IMR-90 (cell line): ENCODE measurements around the gene POLR3E. TPM values are rescaled to one million over a fixed set of nuclear protein-coding genes. Genes with fewer than 3 reads are reported as not detected.

Experiments used
- ATAC-seq: fragments of 200-7000 bp; cut with Tn5 transposase; 2 replicates; pipeline ENCODE4 v1.9.1; 2020; ENCODE audit warnings: low read depth, mild to moderate bottlenecking, moderate library complexity
- BruUV-seq: library from RNA; stranded (reverse); fragments of 400-500 nt; replicated peaks from 2 replicates; lab custom pipeline; 2021; lab: Mats Ljungman, UMichigan
- CTCF ChIA-PET: fragments of 300-600 bp; formaldehyde crosslinking; extraction: SDS; loops from one replicate; lab custom pipeline; 2021; ENCODE audit warnings: antibody characterized with exemption; lab: Yijun Ruan, JAX
- POLR2A ChIA-PET: fragments of 300-600 bp; sonication (Branson Sonifier 250); formaldehyde crosslinking; loops from one replicate; lab custom pipeline; 2022; ENCODE audit warnings: antibody characterized with exemption; ENCODE audit not compliant: unreplicated experiment; lab: Charles Lee
- DNase-seq: peaks from one replicate; pipeline ENCODE4 v3.0.0; 2013
- H2AFZ ChIP-seq: replicated peaks from 2 replicates; pipeline ENCODE3; 2013; ENCODE audit warnings: low read length, mild to moderate bottlenecking; ENCODE audit not compliant: poor library complexity
- H2AK5ac ChIP-seq: 2 replicates; pipeline ENCODE4 v1.6.1; 2013; ENCODE audit warnings: low read depth, low read length, inconsistent platforms
- H2AK9ac ChIP-seq: replicated peaks from 2 replicates; pipeline ENCODE3; 2013; ENCODE audit warnings: mild to moderate bottlenecking, low read depth, low read length, moderate library complexity; ENCODE audit not compliant: poor library complexity
- H2BK120ac ChIP-seq: 2 replicates; pipeline ENCODE4 v1.6.1; 2013; ENCODE audit warnings: low read depth, low read length, inconsistent platforms
- H2BK15ac ChIP-seq: 3 replicates; pipeline ENCODE4 v1.6.1; 2013; ENCODE audit warnings: low read depth, low read length, inconsistent platforms
- H2BK20ac ChIP-seq: 2 replicates; pipeline ENCODE4 v1.6.1; 2013; ENCODE audit warnings: low read depth, mild to moderate bottlenecking, inconsistent platforms, low read length, moderate library complexity
- H2BK5ac ChIP-seq: 2 replicates; pipeline ENCODE4 v1.6.1; 2013; ENCODE audit warnings: mild to moderate bottlenecking, low read depth, low read length, inconsistent platforms; ENCODE audit not compliant: poor library complexity, severe bottlenecking
- H3K14ac ChIP-seq: replicated peaks from 2 replicates; pipeline ENCODE4 v1.6.1; 2013; ENCODE audit warnings: low read depth, low read length, inconsistent platforms
- H3K18ac ChIP-seq: 2 replicates; pipeline ENCODE4 v1.6.1; 2013; ENCODE audit warnings: low read depth, low read length, control low read depth
- H3K23ac ChIP-seq: 2 replicates; pipeline ENCODE4 v1.6.1; 2013; ENCODE audit warnings: low read depth, low read length, inconsistent platforms
- H3K27ac ChIP-seq: 2 replicates; pipeline ENCODE4 v1.5.1; 2013; ENCODE audit warnings: mild to moderate bottlenecking, control low read depth, low read length; ENCODE audit not compliant: insufficient read depth
- H3K27me3 ChIP-seq: 2 replicates; pipeline ENCODE4 v1.6.1; 2013; ENCODE audit warnings: low read length; ENCODE audit not compliant: control insufficient read depth, insufficient read depth
- H3K36me3 ChIP-seq: 2 replicates; pipeline ENCODE4 v1.6.1; 2013; ENCODE audit warnings: low read length, mixed read lengths; ENCODE audit not compliant: control insufficient read depth, insufficient read depth
- H3K4ac ChIP-seq: 2 replicates; pipeline ENCODE4 v1.6.1; 2013; ENCODE audit warnings: low read depth, low read length, inconsistent platforms
- H3K4me1 ChIP-seq: 2 replicates; pipeline ENCODE4 v1.6.1; 2013; ENCODE audit warnings: low read length, mixed read lengths; ENCODE audit not compliant: control insufficient read depth, insufficient read depth
- H3K4me2 ChIP-seq: 2 replicates; pipeline ENCODE4 v1.6.1; 2013; ENCODE audit warnings: low read depth, mild to moderate bottlenecking, control low read depth, low read length, moderate library complexity
- H3K4me3 ChIP-seq: 2 replicates; pipeline ENCODE4 v1.5.1; 2013; ENCODE audit warnings: low read depth, mild to moderate bottlenecking, control low read depth, low read length, moderate library complexity; ENCODE audit not compliant: insufficient read depth
- H3K56ac ChIP-seq: 2 replicates; pipeline ENCODE4 v1.6.1; 2013; ENCODE audit warnings: low read length, inconsistent platforms; ENCODE audit not compliant: insufficient read depth; ENCODE audit errors: extremely low read depth
- H3K79me1 ChIP-seq, 2 experiments: 2 replicates each; pipeline ENCODE4 v1.6.1; 2013; ENCODE audit warnings: low read length in 2 of 2, inconsistent platforms in 1 of 2, low read depth in 1 of 2
- H3K9ac ChIP-seq: 2 replicates; pipeline ENCODE4 v1.6.1; 2013; ENCODE audit warnings: low read depth, low read length, control low read depth
- H3K9me1 ChIP-seq: 2 replicates; pipeline ENCODE4 v1.6.1; 2013; ENCODE audit warnings: low read length, inconsistent platforms; ENCODE audit not compliant: insufficient read depth
- H3K9me3 ChIP-seq: 2 replicates; pipeline ENCODE4 v1.6.1; 2013; ENCODE audit warnings: low read length; ENCODE audit not compliant: control insufficient read depth, insufficient read depth
- H4K20me1 ChIP-seq: 2 replicates; pipeline ENCODE4 v1.6.1; 2013; ENCODE audit warnings: low read length, inconsistent platforms; ENCODE audit not compliant: insufficient read depth
- H4K5ac ChIP-seq: 2 replicates; pipeline ENCODE4 v1.6.1; 2013; ENCODE audit warnings: mild to moderate bottlenecking, low read depth, low read length, control low read depth
- H4K8ac ChIP-seq, 2 experiments: 2 replicates each; pipeline ENCODE4 v1.6.1; 2013; ENCODE audit warnings: low read depth in 2 of 2, low read length in 2 of 2, control low read depth in 1 of 2, inconsistent platforms in 1 of 2
- H4K91ac ChIP-seq: 2 replicates; pipeline ENCODE4 v1.6.1; 2013; ENCODE audit warnings: low read depth, low read length, inconsistent platforms; ENCODE audit not compliant: insufficient read depth
- BHLHE40 ChIP-seq: fragments of 150-350 bp; IDR thresholded peaks from 2 replicates; pipeline ENCODE4 v1.6.1; 2016; ENCODE audit warnings: mild to moderate bottlenecking, low read depth, low read length
- CEBPB ChIP-seq: IDR thresholded peaks from 2 replicates; pipeline ENCODE4 v1.6.1; 2012; ENCODE audit warnings: low read depth, low read length, improper control_type of control experiment
- CHD1 ChIP-seq: IDR thresholded peaks from 2 replicates; pipeline ENCODE4 v1.6.1; 2012; ENCODE audit warnings: low read depth, low read length, improper control_type of control experiment
- CTCF ChIP-seq: conservative IDR thresholded peaks from 2 replicates; pipeline ENCODE4 v1.5.1; 2012; ENCODE audit warnings: mild to moderate bottlenecking, low read depth, low read length, improper control_type of control experiment
- ELK1 ChIP-seq: fragments of 150-350 bp; IDR thresholded peaks from 2 replicates; pipeline ENCODE4 v1.6.1; 2016; ENCODE audit warnings: low read depth, mild to moderate bottlenecking, low read length, moderate library complexity, borderline replicate concordance
- MAZ ChIP-seq: IDR thresholded peaks from 2 replicates; pipeline ENCODE4 v1.6.1; 2012; ENCODE audit warnings: low read depth, mild to moderate bottlenecking, low read length, improper control_type of control experiment, moderate library complexity, borderline replicate concordance
- MXI1 ChIP-seq: IDR thresholded peaks from 2 replicates; pipeline ENCODE4 v1.6.1; 2012; ENCODE audit warnings: low read depth, mild to moderate bottlenecking, low read length, moderate library complexity, borderline replicate concordance
- POLR2A ChIP-seq: IDR thresholded peaks from 2 replicates; pipeline ENCODE4 v1.6.1; 2012; ENCODE audit warnings: mild to moderate bottlenecking, low read depth, low read length
- RAD21 ChIP-seq: IDR thresholded peaks from 2 replicates; pipeline ENCODE4 v1.6.1; 2012; ENCODE audit warnings: low read length, improper control_type of control experiment
- RCOR1 ChIP-seq: IDR thresholded peaks from 2 replicates; pipeline ENCODE4 v1.6.1; 2012; ENCODE audit warnings: mild to moderate bottlenecking, low read length, improper control_type of control experiment; ENCODE audit not compliant: insufficient replicate concordance
- RFX5 ChIP-seq: IDR thresholded peaks from 2 replicates; pipeline ENCODE4 v1.8.0; 2012; ENCODE audit warnings: low read depth, mild to moderate bottlenecking, low read length, moderate library complexity
- WGBS, 2 experiments: methylation state at CpG; one replicate each; pipeline versions ENCODE4 v1.1.5 to v1.1.7; 2013; ENCODE audit warnings: missing lambda C conversion rate in 2 of 2; ENCODE audit not compliant: insufficient read length in 1 of 2; ENCODE audit errors: extremely low coverage in 2 of 2; 5-methylcytosine and 5-hydroxymethylcytosine counted together
- dilution Hi-C: fragments of 300-500 bp; cut with HindIII; formaldehyde crosslinking; loops from one replicate; pipeline ENCODE4 v1.14.3; 2018; ENCODE audit warnings: low sequenced_read_pairs; ENCODE audit not compliant: unreplicated experiment
- in situ Hi-C: fragments of 300-500 bp; cut with MboI; formaldehyde crosslinking; loops from 3 replicates; pipeline ENCODE4 v1.14.3; 2019; ENCODE audit warnings: low sequenced_read_pairs, inconsistent platforms, mixed read lengths
- intact Hi-C: fragments of 100-400 bp; cut with micrococcal nuclease; formaldehyde crosslinking; loops from 2 replicates; pipeline ENCODE4 v1.10.0; 2022
- polyA plus RNA-seq, 3 experiments: library from polyadenylated mRNA; depleted of rRNA; stranded (reverse); fragments of >200 nt; gene quantifications; 2 replicates each; pipeline ENCODE4 v1.2.3, GENCODE V29; 2012; ENCODE audit warnings: low replicate concordance in 1 of 3
- total RNA-seq: library from RNA; depleted of rRNA; stranded (reverse); fragments of >200 nt; gene quantifications from 2 replicates; pipeline ENCODE4 v1.2.3, GENCODE V29; 2012

POLR3E gene
- total and polyA plus RNA-seq, 2 of the 4 experiments (the other 2 are of a cell fraction), result 19.9 to 46.0 TPM

- Histone ChIP-seq H3K9me1 (peaks cover 3% of the 10 kb centered on the region; the same call in 1 of the 2 replicates), H2BK15ac (no peak overlapping the region), H3K56ac (no peak overlapping the region), H2BK120ac (no peak overlapping the region), H4K20me1 (peaks cover 24% of the 10 kb centered on the region), H2AK5ac (no peak overlapping the region), H3K79me1 (peaks cover 4 to 37% of the 10 kb centered on the region in 2 experiments; a peak in 3 of 4 replicates), H4K5ac (no peak overlapping the region), H2AFZ (no peak overlapping the region), H3K9me3 (no peaks in the 10 kb centered on the region), H3K27ac (no peak overlapping the region), H3K4me1 (no peaks in the 10 kb centered on the region), H3K14ac (no peak overlapping the region), H3K23ac (no peak overlapping the region), H4K8ac (no peak overlapping the region), H2BK5ac (no peak overlapping the region), H3K27me3 (no peaks in the 10 kb centered on the region), H3K9ac (no peak overlapping the region), H3K36me3 (peaks cover 58% of the 10 kb centered on the region), H3K4me3 (no peak overlapping the region), H2AK9ac (peak overlapping the region; percentile 37), H2BK20ac (no peak overlapping the region), H3K4ac (no peak overlapping the region), H3K18ac (no peak overlapping the region), H3K4me2 (no peak overlapping the region), H4K91ac (no peak overlapping the region)
- no TSS peak for BruUV-seq
- intact Hi-C loops, result loop anchor here (5.0 kb wide), 1 partner anchor 768 kb away; no protein-coding TSS in a partner anchor
- no peak for TF ChIP-seq MAZ
- TF ChIP-seq ELK1, result no peak
- TF ChIP-seq RCOR1, result no peak
- TF ChIP-seq MXI1, result no peak
- TF ChIP-seq RFX5, result no peak
- TF ChIP-seq BHLHE40, result no peak
- TF ChIP-seq POLR2A, result no peak
- TF ChIP-seq CEBPB, result no peak
- no peak for TF ChIP-seq CHD1
- no peak for TF ChIP-seq RAD21
- TF ChIP-seq CTCF, result no peak
- ChIA-PET CTCF (no interaction called here), POLR2A (no interaction called here)
- DNase-seq (no peak), ATAC-seq (no peak)
- WGBS, 2 experiments, result 84% methylated on average over 6 of the region's 19 CpGs; no CpG with 5 or more reads in 1 of the 2 experiments
- dilution Hi-C loops, result no loop called here
- in situ Hi-C loops, result loop anchor here (25.0 kb wide), 1 partner anchor 1163 kb away; the partner anchor contains the start of genes DNAH3 and LDAF1
These were observed 27.8 kb downstream of the POLR3E start for GRCh38 chr16:22324787-22325597.
